ENCODE measurements around the gene EVA1A.

Gene EVA1A

GRCh38 chr2:75515584-75516368 is 45.0 kb downstream of the EVA1A start:
- CTCF ChIA-PET: no interaction called here
- DNase-seq: no peak
- POLR2A ChIA-PET: no interaction called here
- no peaks in the 10 kb centered on the region for H3K36me3 ChIP-seq (ENCODE audit: control insufficient read depth in 4 of 4, insufficient read depth in 4 of 4, low read length in 3 of 4)
- WGBS (ENCODE audit: insufficient coverage): 78% methylated on average over 5 of the region's 7 CpGs
- peaks cover 0 to 6% (median 2%) of the 10 kb centered on the region in 5 experiments for H3K9me3 ChIP-seq (ENCODE audit: control extremely low read depth in 1 of 5, control insufficient read depth in 4 of 5, insufficient read depth in 2 of 5, low read depth in 1 of 5, low read length in 4 of 5)
- no peaks in the 10 kb centered on the region for H3K4me1 ChIP-seq (ENCODE audit: control extremely low read depth in 1 of 4, control insufficient read depth in 4 of 4, insufficient read depth in 4 of 4, low read length in 3 of 4)
- H3K27ac ChIP-seq (ENCODE audit: insufficient read depth in 1 of 2, low read depth in 1 of 2, low read length in 2 of 2, poor library complexity in 1 of 2, severe bottlenecking in 2 of 2): no peak overlapping the region
- no peak overlapping the region for H3K4me3 ChIP-seq (ENCODE audit: control insufficient read depth in 1 of 7, extremely low read depth in 1 of 7, insufficient read depth in 4 of 7, low read depth in 2 of 7, low read length in 6 of 7)
- H3K27me3 ChIP-seq (replicated peaks in 2 of 5; ENCODE audit: control insufficient read depth in 4 of 5, insufficient read depth in 5 of 5, low read length in 4 of 5): peaks cover 0 to 2% (median 0%) of the 10 kb centered on the region in 5 experiments

GRCh38 chr2:75513616-75514170 is 47.0 kb downstream of the EVA1A start:
- no peak overlapping the region for H3K4me3 ChIP-seq (ENCODE audit: control insufficient read depth in 1 of 7, extremely low read depth in 1 of 7, insufficient read depth in 4 of 7, low read depth in 2 of 7, low read length in 6 of 7)
- H3K27ac ChIP-seq (ENCODE audit: insufficient read depth in 1 of 2, low read depth in 1 of 2, low read length in 2 of 2, poor library complexity in 1 of 2, severe bottlenecking in 2 of 2): no peak overlapping the region
- ChIA-PET CTCF (no interaction called here), POLR2A (no interaction called here)
- H3K4me1 ChIP-seq (ENCODE audit: control extremely low read depth in 1 of 4, control insufficient read depth in 4 of 4, insufficient read depth in 4 of 4, low read length in 3 of 4): no peaks in the 10 kb centered on the region
- no peaks in the 10 kb centered on the region for H3K36me3 ChIP-seq (ENCODE audit: control insufficient read depth in 4 of 4, insufficient read depth in 4 of 4, low read length in 3 of 4)
- H3K27me3 ChIP-seq (replicated peaks in 2 of 5; ENCODE audit: control insufficient read depth in 4 of 5, insufficient read depth in 5 of 5, low read length in 4 of 5): no peaks in the 10 kb centered on the region
- H3K9me3 ChIP-seq (ENCODE audit: control extremely low read depth in 1 of 5, control insufficient read depth in 4 of 5, insufficient read depth in 2 of 5, low read depth in 1 of 5, low read length in 4 of 5): peaks cover 0 to 9% (median 3%) of the 10 kb centered on the region in 5 experiments
- WGBS (ENCODE audit: insufficient coverage): 100% methylated on average over 1 of the region's 4 CpGs
- DNase-seq: no peak

DNA sequence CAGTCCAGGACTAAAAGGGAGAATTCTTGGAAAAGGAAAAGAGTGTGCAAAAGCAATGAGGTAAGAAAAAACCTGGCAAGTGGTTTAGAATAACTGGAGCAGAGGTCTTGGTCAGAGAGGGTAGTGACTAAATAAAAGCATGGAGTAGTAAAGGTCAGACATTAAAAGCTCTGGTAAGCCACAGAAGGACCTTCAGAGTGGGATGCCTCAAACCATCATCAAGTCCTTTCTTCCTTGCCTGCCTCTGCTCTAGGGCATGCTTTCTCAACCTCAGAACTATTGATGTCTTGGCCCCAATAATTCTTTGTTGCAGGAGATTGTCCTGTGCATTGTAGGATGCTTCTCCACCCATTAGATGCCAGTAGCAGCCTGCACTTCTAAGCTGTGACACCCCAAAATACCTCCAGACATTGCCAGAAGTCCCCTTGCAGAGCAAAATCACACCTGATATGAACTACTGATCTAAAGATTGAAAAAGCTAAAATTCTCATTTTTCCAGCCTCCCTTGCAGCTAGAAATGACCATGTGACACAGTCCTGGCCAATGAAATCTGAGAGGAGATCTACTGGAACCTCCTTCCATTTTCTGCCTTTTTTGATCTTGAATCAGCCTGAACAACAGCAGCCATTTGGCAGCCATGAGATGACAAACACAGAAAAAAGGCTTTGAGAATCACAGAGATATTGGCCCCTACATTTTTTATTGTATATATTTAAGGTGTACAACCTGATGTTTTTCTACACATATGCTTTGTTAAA is 48.1 kb downstream of the EVA1A start:
- H3K4me3 ChIP-seq (ENCODE audit: control insufficient read depth in 1 of 7, extremely low read depth in 1 of 7, insufficient read depth in 4 of 7, low read depth in 2 of 7, low read length in 6 of 7): no peak overlapping the region
- ChIA-PET POLR2A (no interaction called here), CTCF (no interaction called here)
- H3K27ac ChIP-seq (ENCODE audit: insufficient read depth in 1 of 2, low read depth in 1 of 2, low read length in 2 of 2, poor library complexity in 1 of 2, severe bottlenecking in 2 of 2): no peak overlapping the region
- H3K4me1 ChIP-seq (ENCODE audit: control extremely low read depth in 1 of 4, control insufficient read depth in 4 of 4, insufficient read depth in 4 of 4, low read length in 3 of 4): no peaks in the 10 kb centered on the region
- no peaks in the 10 kb centered on the region for H3K36me3 ChIP-seq (ENCODE audit: control insufficient read depth in 4 of 4, insufficient read depth in 4 of 4, low read length in 3 of 4)
- no peaks in the 10 kb centered on the region for H3K27me3 ChIP-seq (replicated peaks in 2 of 5; ENCODE audit: control insufficient read depth in 4 of 5, insufficient read depth in 5 of 5, low read length in 4 of 5)
- no peak for DNase-seq
- H3K9me3 ChIP-seq (ENCODE audit: control extremely low read depth in 1 of 5, control insufficient read depth in 4 of 5, insufficient read depth in 2 of 5, low read depth in 1 of 5, low read length in 4 of 5): peaks cover 0 to 9% (median 4%) of the 10 kb centered on the region in 5 experiments

- H3K27ac ChIP-seq (ENCODE audit: insufficient read depth in 1 of 2, low read depth in 1 of 2, low read length in 2 of 2, poor library complexity in 1 of 2, severe bottlenecking in 2 of 2): no peak overlapping the region
- CTCF ChIA-PET: no interaction called here
- 89% methylated on average over 1 of the region's 1 CpG for WGBS (ENCODE audit: insufficient coverage)
Observed at GRCh38 chr2:75506101-75506697, 54.5 kb downstream of the EVA1A start.

GRCh38 chr2:75505012-75505411 is 55.7 kb downstream of the EVA1A start:
- Histone ChIP-seq H3K27ac (ENCODE audit: insufficient read depth in 1 of 2, low read depth in 1 of 2, low read length in 2 of 2, poor library complexity in 1 of 2, severe bottlenecking in 2 of 2) (no peak overlapping the region), H3K9me3 (ENCODE audit: control extremely low read depth in 1 of 5, control insufficient read depth in 4 of 5, insufficient read depth in 2 of 5, low read depth in 1 of 5, low read length in 4 of 5) (peaks cover 0 to 6% (median 5%) of the 10 kb centered on the region in 5 experiments), H3K36me3 (ENCODE audit: control insufficient read depth in 4 of 4, insufficient read depth in 4 of 4, low read length in 3 of 4) (no peaks in the 10 kb centered on the region), H3K4me3 (ENCODE audit: control insufficient read depth in 1 of 7, extremely low read depth in 1 of 7, insufficient read depth in 4 of 7, low read depth in 2 of 7, low read length in 6 of 7) (no peak overlapping the region), H3K4me1 (ENCODE audit: control extremely low read depth in 1 of 4, control insufficient read depth in 4 of 4, insufficient read depth in 4 of 4, low read length in 3 of 4) (no peaks in the 10 kb centered on the region), H3K27me3 (replicated peaks in 2 of 5; ENCODE audit: control insufficient read depth in 4 of 5, insufficient read depth in 5 of 5, low read length in 4 of 5) (no peaks in the 10 kb centered on the region)
- 70% methylated on average over 2 of the region's 5 CpGs for WGBS (ENCODE audit: insufficient coverage)
- POLR2A ChIA-PET: no interaction called here
- no peak for DNase-seq
- CTCF ChIA-PET: no interaction called here

More at GRCh38 chr2:75506101-75506697, 54.5 kb downstream of the EVA1A start:
- no peaks in the 10 kb centered on the region for H3K27me3 ChIP-seq (replicated peaks in 2 of 5; ENCODE audit: control insufficient read depth in 4 of 5, insufficient read depth in 5 of 5, low read length in 4 of 5)
- H3K4me3 ChIP-seq (ENCODE audit: control insufficient read depth in 1 of 7, extremely low read depth in 1 of 7, insufficient read depth in 4 of 7, low read depth in 2 of 7, low read length in 6 of 7): no peak overlapping the region
- H3K9me3 ChIP-seq (ENCODE audit: control extremely low read depth in 1 of 5, control insufficient read depth in 4 of 5, insufficient read depth in 2 of 5, low read depth in 1 of 5, low read length in 4 of 5): peaks cover 0 to 6% (median 5%) of the 10 kb centered on the region in 5 experiments
- H3K4me1 ChIP-seq (ENCODE audit: control extremely low read depth in 1 of 4, control insufficient read depth in 4 of 4, insufficient read depth in 4 of 4, low read length in 3 of 4): no peaks in the 10 kb centered on the region
- POLR2A ChIA-PET: no interaction called here
- H3K36me3 ChIP-seq (ENCODE audit: control insufficient read depth in 4 of 4, insufficient read depth in 4 of 4, low read length in 3 of 4): no peaks in the 10 kb centered on the region
- no peak for DNase-seq

DNA sequence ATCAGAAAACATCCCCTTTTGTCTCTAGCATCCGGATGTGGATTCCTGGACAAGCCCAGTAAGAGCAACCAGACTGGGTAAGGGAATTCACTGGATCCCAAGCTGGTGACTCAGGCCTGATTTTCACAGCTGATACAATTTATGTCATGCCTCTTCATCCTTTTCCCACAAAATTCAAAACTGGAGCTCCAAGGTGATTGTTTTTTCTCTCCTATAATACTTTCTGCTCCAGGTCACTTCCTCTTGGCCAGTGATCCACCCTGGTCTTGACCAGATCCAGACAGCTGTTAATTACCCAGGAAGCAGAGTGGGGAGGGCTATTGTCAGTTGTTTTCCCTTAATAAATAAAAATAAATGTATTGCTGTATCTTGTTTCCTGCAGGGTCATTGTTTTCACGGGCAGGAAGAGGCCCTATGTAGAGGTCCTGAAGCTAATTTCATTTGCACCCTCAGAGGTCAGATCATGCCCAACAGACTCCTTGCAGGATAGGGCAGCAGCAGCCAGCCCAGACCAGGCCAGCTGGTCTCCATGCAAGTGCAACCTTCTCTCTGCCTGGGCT is 57.6 kb downstream of the EVA1A start:
- ChIA-PET POLR2A (no interaction called here), CTCF (interaction anchor here (1.4 kb wide), 1 partner anchor 32 kb away, joined by 3 read pairs; no protein-coding TSS in a partner anchor)
- Histone ChIP-seq H3K27ac (ENCODE audit: insufficient read depth in 1 of 2, low read depth in 1 of 2, low read length in 2 of 2, poor library complexity in 1 of 2, severe bottlenecking in 2 of 2) (no peak overlapping the region), H3K4me1 (ENCODE audit: control extremely low read depth in 1 of 4, control insufficient read depth in 4 of 4, insufficient read depth in 4 of 4, low read length in 3 of 4) (no peaks in the 10 kb centered on the region), H3K27me3 (replicated peaks in 2 of 5; ENCODE audit: control insufficient read depth in 4 of 5, insufficient read depth in 5 of 5, low read length in 4 of 5) (no peaks in the 10 kb centered on the region), H3K36me3 (ENCODE audit: control insufficient read depth in 4 of 4, insufficient read depth in 4 of 4, low read length in 3 of 4) (no peaks in the 10 kb centered on the region), H3K4me3 (ENCODE audit: control insufficient read depth in 1 of 7, extremely low read depth in 1 of 7, insufficient read depth in 4 of 7, low read depth in 2 of 7, low read length in 6 of 7) (no peak overlapping the region), H3K9me3 (ENCODE audit: control extremely low read depth in 1 of 5, control insufficient read depth in 4 of 5, insufficient read depth in 2 of 5, low read depth in 1 of 5, low read length in 4 of 5) (peaks cover 0 to 5% (median 0%) of the 10 kb centered on the region in 5 experiments)
- DNase-seq: no peak
- 41% methylated on average over 2 of the region's 2 CpGs for WGBS (ENCODE audit: insufficient coverage)

All from common myeloid progenitor, CD34-positive (primary cell).